Measurements from ENCODE around the gene ZNF865.

ZNF865 gene

DNA sequence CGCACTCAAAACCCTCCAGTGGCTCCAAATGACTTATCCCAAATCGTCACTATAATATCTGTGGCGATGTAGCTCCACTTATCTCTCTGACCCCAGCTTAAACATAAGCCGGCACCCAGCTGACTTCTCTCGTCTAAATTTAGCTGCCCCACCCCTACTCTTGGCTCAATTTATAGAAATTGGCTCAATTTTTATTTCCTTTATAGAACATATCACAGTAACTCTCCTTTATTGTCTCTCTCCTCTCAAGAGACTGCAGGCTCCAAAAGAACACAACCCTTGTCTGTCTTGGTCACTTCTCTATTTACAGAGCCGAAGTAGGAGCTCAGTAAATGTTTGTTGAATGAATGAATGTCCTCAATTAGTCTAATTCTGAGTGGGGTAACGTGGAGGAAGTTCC is 18.1 kb downstream of the ZNF865 start:
- no peak for DNase-seq (ENCODE audit: low spot score)

GRCh38 chr19:55624109-55625003 is 18.9 kb downstream of the ZNF865 start, which contains the start of gene ZNF784:
Gene ZNF784 (minus strand): TSS chr19:55624566. CDS start chr19:55624561, 5 bp downstream.
- DNase-seq (ENCODE audit: low spot score): peak; percentile 99

DNA sequence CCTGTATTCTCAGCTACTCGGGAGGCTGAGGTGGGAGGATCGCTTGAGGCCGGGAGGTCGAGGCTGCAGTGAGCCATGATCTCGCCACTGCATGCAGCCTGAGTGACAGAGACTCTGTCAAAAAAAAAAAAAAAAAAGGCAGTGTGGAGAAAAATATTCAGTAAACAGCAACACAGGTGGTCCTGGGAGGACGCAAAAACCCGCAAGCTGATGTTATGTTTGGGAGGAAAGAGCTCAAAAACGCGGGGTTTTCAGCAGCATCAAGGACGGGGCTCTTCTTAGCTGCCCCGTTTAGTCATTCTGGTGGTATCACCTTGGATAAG is 19.5 kb downstream of the ZNF865 start:
- DNase-seq (ENCODE audit: low spot score): no peak

- DNase-seq (ENCODE audit: low spot score): no peak
Observed at GRCh38 chr19:55626350-55626749, 20.9 kb downstream of the ZNF865 start.

- peak; percentile 71 for DNase-seq (ENCODE audit: low spot score)
Observed at GRCh38 chr19:55632463-55632834, 27.0 kb downstream of the ZNF865 start.

DNA sequence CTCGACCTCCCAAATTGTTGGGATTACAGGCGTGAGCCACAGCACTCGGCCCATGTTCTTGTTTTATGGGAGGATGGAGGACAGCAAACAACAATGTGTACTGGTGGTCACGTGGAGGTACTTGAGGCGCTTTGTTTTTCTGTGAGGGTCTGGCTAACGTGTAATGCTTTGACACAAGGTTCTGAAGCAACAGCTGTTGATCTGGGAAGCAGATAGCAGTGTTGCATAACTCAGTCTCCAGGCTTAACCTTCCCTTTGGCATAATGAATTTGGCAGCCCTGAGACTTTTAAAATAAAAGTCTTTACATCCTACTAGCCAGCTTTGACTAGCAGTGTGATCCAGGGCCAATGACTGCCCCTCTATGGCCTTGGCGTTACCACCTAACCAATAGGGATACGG is 28.4 kb downstream of the ZNF865 start:
- DNase-seq (ENCODE audit: low spot score): no peak

DNA sequence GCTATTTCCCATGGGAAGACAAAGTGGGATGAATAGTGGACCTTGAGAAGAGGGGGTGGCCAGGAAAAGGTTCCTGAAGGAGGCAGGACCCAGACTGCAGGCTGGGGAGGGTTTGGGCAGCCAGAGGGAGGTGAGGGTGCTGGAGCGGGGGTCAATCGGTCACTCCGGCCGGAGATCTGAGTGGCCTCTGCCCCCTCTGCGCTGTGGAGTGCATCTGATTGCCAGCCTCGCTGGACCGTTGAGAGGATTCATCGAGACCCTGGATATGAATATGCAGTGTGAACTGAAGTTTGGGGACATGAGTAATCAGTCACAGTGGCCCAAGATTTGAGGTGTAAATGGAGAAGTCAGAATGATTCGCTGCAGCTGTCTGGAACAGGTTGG is 29.9 kb downstream of the ZNF865 start:
- DNase-seq (ENCODE audit: low spot score): no peak

DNA sequence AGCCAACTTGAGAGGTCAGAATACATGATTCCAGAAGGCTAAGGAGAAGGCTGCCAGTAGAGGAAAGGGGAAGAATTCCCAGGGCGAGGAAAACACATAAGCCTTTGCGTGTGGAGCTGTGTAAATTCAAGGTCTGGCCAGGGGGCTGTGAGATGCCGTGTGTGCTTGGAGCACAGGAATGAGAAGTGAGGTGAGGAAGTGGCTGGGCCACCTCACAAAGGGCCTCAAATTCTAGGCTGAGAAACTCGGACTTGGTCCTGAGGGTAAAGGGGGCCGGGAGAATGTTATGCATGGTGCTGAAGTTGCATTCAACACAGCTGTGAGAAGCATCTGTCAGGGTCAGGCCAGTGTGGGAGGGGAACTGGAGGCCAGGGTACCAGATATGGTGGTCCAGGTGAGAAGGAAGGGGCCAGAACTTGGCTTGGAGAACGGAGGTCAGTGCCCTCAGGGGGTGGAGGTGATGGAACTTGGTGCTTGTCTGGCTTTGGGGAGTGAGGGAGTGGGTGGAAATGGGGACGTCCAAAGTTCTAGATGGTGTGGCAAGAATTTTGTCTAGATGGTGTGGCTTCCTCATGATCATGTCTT is 30.5 kb downstream of the ZNF865 start:
- DNase-seq (ENCODE audit: low spot score): no peak

- no peak for DNase-seq (ENCODE audit: low spot score)
Observed at GRCh38 chr19:55636723-55637122, 31.3 kb downstream of the ZNF865 start.

DNA sequence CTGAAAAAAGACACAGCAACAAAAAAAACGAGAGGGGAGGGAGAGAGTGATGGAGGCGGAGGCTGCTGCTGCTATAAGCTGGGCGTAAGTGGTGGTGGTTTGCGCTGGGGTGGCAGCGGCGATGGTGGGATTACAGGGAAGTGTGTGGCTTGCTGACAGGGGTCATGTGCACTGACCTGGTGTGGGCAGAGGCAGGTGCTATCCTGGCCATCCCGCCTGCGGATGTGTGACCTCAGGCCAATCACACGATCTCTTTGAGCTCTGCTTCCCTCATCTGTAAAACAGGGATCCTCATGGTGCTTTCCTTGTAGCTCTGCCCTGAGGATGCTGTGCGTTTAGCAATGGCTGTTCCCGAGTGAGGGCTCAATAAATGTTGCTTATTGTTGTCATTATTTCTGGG is 32.1 kb downstream of the ZNF865 start:
- DNase-seq (ENCODE audit: low spot score): no peak

DNA sequence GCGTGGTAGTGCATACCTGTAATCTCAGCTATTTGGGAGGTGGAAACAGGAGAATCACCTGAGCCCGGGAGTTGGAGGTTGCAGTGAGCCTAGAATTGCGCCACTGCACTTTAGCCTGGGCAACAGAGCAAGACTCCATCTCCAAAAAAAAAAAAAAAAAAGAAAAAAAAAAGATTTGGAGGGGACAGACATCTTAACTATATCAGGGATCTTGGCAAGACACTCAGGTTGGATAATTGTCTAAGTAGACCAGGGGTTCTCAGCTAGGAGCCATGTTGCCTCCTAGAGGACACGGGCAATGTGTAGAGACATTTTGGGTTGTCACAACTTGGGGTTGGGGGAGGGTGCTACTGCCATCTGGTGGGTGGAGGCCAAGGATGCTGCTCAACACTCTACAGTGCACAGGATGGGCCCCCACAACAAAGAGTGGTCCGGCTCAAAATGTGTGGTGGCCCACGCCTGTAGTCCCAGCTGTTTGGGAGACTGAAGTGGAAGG is 33.5 kb downstream of the ZNF865 start:
- no peak for DNase-seq (ENCODE audit: low spot score)

GRCh38 chr19:55640043-55640576 is 34.7 kb downstream of the ZNF865 start:
- peak; percentile 71 for DNase-seq (ENCODE audit: low spot score)

- peak; percentile 73 for DNase-seq (ENCODE audit: low spot score)
Observed at GRCh38 chr19:55640577-55641425, 35.4 kb downstream of the ZNF865 start, which contains the start of gene ZNF580. Gene ZNF580 (plus strand): TSS chr19:55641002. CDS start chr19:55642509, 1,507 bp downstream.

GRCh38 chr19:55641426-55642152 is 36.1 kb downstream of the ZNF865 start:
- no peak for DNase-seq (ENCODE audit: low spot score)

DNA sequence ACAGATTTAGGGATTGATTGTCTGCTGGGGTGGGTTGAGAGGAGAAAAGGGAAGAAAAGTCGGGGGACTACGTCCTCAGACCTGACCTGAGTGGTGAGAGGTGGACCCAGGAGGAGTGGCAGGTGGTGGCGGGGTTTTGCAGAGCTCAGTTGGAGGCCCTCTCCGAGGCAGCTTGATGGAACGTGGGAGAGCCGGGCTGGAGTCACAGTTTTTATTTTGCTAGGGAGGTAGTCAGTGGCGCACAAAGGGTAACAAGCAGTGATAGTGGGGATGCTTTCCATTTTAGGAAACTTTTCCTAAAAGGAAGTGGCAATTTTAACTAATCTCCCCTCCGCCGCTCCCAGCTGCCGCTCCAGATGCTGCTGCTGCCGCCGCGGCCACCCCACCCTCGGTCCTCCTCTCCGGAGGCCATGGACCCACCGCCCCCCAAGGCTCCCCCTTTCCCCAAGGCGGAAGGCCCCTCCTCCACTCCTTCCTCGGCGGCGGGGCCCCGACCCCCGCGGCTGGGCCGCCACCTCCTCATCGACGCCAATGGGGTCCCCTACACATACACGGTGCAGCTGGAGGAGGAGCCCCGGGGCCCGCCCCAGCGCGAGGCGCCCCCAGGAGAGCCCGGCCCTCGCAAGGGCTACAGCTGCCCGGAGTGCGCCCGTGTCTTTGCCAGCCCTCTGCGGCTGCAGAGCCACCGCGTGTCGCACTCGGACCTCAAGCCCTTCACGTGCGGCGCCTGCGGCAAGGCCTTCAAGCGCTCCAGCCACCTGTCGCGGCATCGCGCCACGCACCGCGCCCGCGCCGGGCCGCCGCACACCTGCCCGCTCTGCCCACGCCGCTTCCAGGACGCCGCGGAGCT is 36.9 kb downstream of the ZNF865 start:
- no peak for DNase-seq (ENCODE audit: low spot score)

GRCh38 chr19:55643003-55643886 is 37.8 kb downstream of the ZNF865 start, which contains the start of gene ZNF581:
Gene ZNF581 (plus strand): TSS chr19:55643649. CDS start chr19:55644572, 923 bp downstream.
- peak; percentile 83 for DNase-seq (ENCODE audit: low spot score)

GRCh38 chr19:55643887-55644176 is 38.4 kb downstream of the ZNF865 start:
- DNase-seq (ENCODE audit: low spot score): no peak

DNA sequence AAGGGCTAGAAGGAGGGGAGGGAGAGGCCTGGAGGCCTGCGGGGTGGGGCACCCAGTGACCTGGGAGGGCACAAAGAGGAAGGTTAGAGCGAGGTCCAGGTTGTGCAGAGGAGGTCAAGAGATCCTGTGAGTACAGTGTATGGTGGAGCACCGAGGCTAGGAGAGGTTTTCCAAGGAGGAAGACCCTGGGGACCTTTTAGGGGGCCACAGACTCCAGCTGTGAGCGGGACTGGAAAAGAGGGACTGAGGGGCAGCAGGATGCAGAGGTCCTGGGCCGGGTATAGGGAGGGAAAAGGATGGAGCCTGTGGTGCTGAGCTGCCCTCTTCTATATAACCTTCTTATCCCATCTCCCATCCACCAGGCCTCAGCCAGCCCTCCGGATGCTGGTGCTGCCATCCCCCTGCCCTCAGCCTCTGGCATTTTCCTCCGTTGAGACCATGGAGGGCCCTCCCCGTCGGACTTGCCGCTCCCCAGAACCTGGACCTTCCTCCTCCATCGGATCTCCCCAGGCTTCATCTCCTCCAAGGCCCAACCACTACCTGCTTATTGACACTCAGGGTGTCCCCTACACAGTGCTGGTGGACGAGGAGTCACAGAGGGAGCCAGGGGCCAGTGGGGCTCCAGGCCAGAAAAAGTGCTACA is 38.9 kb downstream of the ZNF865 start:
- DNase-seq (ENCODE audit: low spot score): no peak
